H9 (cell line): ENCODE measurements around the gene LARGE1. TPM values are rescaled to one million over a fixed set of nuclear protein-coding genes. Genes with fewer than 3 reads are reported as not detected.

Experiments used
- DNase-seq: peaks from one replicate; pipeline ENCODE4 v3.0.0-alpha.2; 2017
- H2AFZ ChIP-seq: one replicate; pipeline ENCODE4 v1.6.1; 2013; ENCODE audit warnings: mild to moderate bottlenecking, low read length, control low read depth, moderate library complexity
- H2AK5ac ChIP-seq: 2 replicates; pipeline ENCODE4 v1.6.1; 2013; ENCODE audit warnings: low read length, control low read depth, mixed read lengths; ENCODE audit not compliant: insufficient read length
- H2BK120ac ChIP-seq: one replicate; pipeline ENCODE4 v1.6.1; 2013; ENCODE audit warnings: low read depth, mild to moderate bottlenecking, low read length, control low read depth, inconsistent platforms; ENCODE audit not compliant: poor library complexity, severe bottlenecking
- H2BK12ac ChIP-seq: 2 replicates; pipeline ENCODE4 v1.6.1; 2013; ENCODE audit warnings: low read length, control low read depth, mixed read lengths, low read depth; ENCODE audit not compliant: insufficient read length
- H2BK15ac ChIP-seq: 2 replicates; pipeline ENCODE4 v1.6.1; 2013; ENCODE audit warnings: low read depth, low read length, control low read depth
- H2BK20ac ChIP-seq: one replicate; pipeline ENCODE4 v1.6.1; 2013; ENCODE audit warnings: low read depth, mild to moderate bottlenecking, low read length, control low read depth, inconsistent platforms; ENCODE audit not compliant: poor library complexity, severe bottlenecking
- H2BK5ac ChIP-seq: 2 replicates; pipeline ENCODE4 v1.6.1; 2013; ENCODE audit warnings: low read length, control low read depth, mixed read lengths; ENCODE audit not compliant: insufficient read length
- H3K14ac ChIP-seq: 2 replicates; pipeline ENCODE4 v1.6.1; 2013; ENCODE audit warnings: low read length, control low read depth; ENCODE audit not compliant: insufficient read depth
- H3K18ac ChIP-seq: 2 replicates; pipeline ENCODE4 v1.6.1; 2013; ENCODE audit warnings: low read depth, mild to moderate bottlenecking, mixed read lengths, low read length, control low read depth; ENCODE audit not compliant: insufficient read length
- H3K23ac ChIP-seq: 2 replicates; pipeline ENCODE4 v1.6.1; 2013; ENCODE audit warnings: low read length, control low read depth, mixed read lengths, low read depth; ENCODE audit not compliant: insufficient read length
- H3K23me2 ChIP-seq: 2 replicates; pipeline ENCODE4 v1.6.1; 2013; ENCODE audit warnings: low read depth, mild to moderate bottlenecking, mixed read lengths, low read length, control low read depth; ENCODE audit not compliant: insufficient read length, poor library complexity, severe bottlenecking
- H3K27ac ChIP-seq: 2 replicates; pipeline ENCODE4 v1.5.1; 2013; ENCODE audit warnings: low read length, control low read depth, mixed read lengths, low read depth; ENCODE audit not compliant: insufficient read length
- H3K27me3 ChIP-seq: 2 replicates; pipeline ENCODE4 v1.6.1; 2013; ENCODE audit warnings: low read length, control low read depth, inconsistent platforms; ENCODE audit not compliant: insufficient read depth
- H3K4ac ChIP-seq: 2 replicates; pipeline ENCODE4 v1.6.1; 2013; ENCODE audit warnings: low read depth, mild to moderate bottlenecking, control low read depth, inconsistent platforms, low read length, moderate library complexity
- H3K4me1 ChIP-seq: 2 replicates; pipeline ENCODE4 v1.6.1; 2013; ENCODE audit warnings: low read length, control low read depth, inconsistent platforms; ENCODE audit not compliant: insufficient read depth
- H3K4me2 ChIP-seq: 2 replicates; pipeline ENCODE4 v1.6.1; 2013; ENCODE audit warnings: low read length, control low read depth, mixed read lengths; ENCODE audit not compliant: insufficient read length, insufficient read depth
- H3K56ac ChIP-seq: 2 replicates; pipeline ENCODE4 v1.6.1; 2013; ENCODE audit warnings: low read depth, mild to moderate bottlenecking, mixed read lengths, low read length, control low read depth; ENCODE audit not compliant: insufficient read length
- H3K79me1 ChIP-seq: 2 replicates; pipeline ENCODE4 v1.6.1; 2013; ENCODE audit warnings: low read depth, mild to moderate bottlenecking, moderate library complexity, low read length, control low read depth, inconsistent platforms; ENCODE audit not compliant: insufficient read depth, poor library complexity, severe bottlenecking
- H3K79me2 ChIP-seq: 2 replicates; pipeline ENCODE4 v1.6.1; 2013; ENCODE audit warnings: low read length, control low read depth, inconsistent platforms; ENCODE audit not compliant: insufficient read depth
- H3K9ac ChIP-seq: 2 replicates; pipeline ENCODE4 v1.6.1; 2013; ENCODE audit warnings: low read length, control low read depth, mixed read lengths; ENCODE audit not compliant: insufficient read length; ENCODE audit errors: extremely low read depth
- H3K9me3 ChIP-seq: one replicate; pipeline ENCODE4 v1.6.1; 2013; ENCODE audit warnings: low read depth, low read length, inconsistent platforms; ENCODE audit not compliant: control insufficient read depth
- H3T11ph ChIP-seq: one replicate; pipeline ENCODE4 v1.6.1; 2013; ENCODE audit warnings: mild to moderate bottlenecking, low read length, control low read depth, inconsistent platforms
- H4K20me1 ChIP-seq: one replicate; pipeline ENCODE4 v1.6.1; 2013; ENCODE audit not compliant: control insufficient read depth, insufficient read length, insufficient read depth
- H4K5ac ChIP-seq: 2 replicates; pipeline ENCODE4 v1.6.1; 2013; ENCODE audit warnings: low read depth, mild to moderate bottlenecking, mixed read lengths, low read length, control low read depth; ENCODE audit not compliant: insufficient read length
- H4K8ac ChIP-seq: replicated peaks from 2 replicates; pipeline ENCODE4 v1.6.1; 2013; ENCODE audit warnings: low read length, control low read depth, mixed read lengths, low read depth; ENCODE audit not compliant: insufficient read length
- H4K91ac ChIP-seq: 2 replicates; pipeline ENCODE4 v1.6.1; 2013; ENCODE audit warnings: low read depth, mild to moderate bottlenecking, moderate library complexity, mixed read lengths, low read length, control low read depth; ENCODE audit not compliant: insufficient read length
- H3K27ac Mint-ChIP-seq, 3 experiments: 2 replicates in 2 of 3; 3 replicates in 1 of 3; pipeline ENCODE4 v1.8.0; 2020 to 2021; ENCODE audit warnings: mixed read lengths in 3 of 3, mild to moderate bottlenecking in 1 of 3, moderate library complexity in 1 of 3
- H3K27me3 Mint-ChIP-seq: 2 replicates; pipeline ENCODE4 v1.8.0; 2021; ENCODE audit warnings: low read depth, mild to moderate bottlenecking, moderate library complexity, mixed read lengths
- H3K36me3 Mint-ChIP-seq, 3 experiments: 2 replicates in 2 of 3; 3 replicates in 1 of 3; pipeline ENCODE4 v1.8.0; 2020 to 2021; ENCODE audit warnings: low read depth in 3 of 3, mixed read lengths in 3 of 3; ENCODE audit not compliant: insufficient read depth in 1 of 3
- H3K4me1 Mint-ChIP-seq, 2 experiments: 2 replicates each; pipeline ENCODE4 v1.8.0; 2020; ENCODE audit warnings: mixed read lengths in 2 of 2
- H3K4me3 Mint-ChIP-seq, 2 experiments: 2 replicates in 1 of 2; 3 replicates in 1 of 2; pipeline ENCODE4 v1.8.0; 2020 to 2021; ENCODE audit warnings: mild to moderate bottlenecking in 2 of 2, mixed read lengths in 2 of 2, moderate library complexity in 1 of 2
- H3K9me3 Mint-ChIP-seq, 2 experiments: 2 replicates in 1 of 2; 3 replicates in 1 of 2; pipeline ENCODE4 v1.8.0; 2020; ENCODE audit warnings: mild to moderate bottlenecking in 2 of 2, mixed read lengths in 2 of 2, moderate library complexity in 1 of 2
- CTCF ChIP-seq: fragments of 200-600 bp; sonication (generic); conservative IDR thresholded peaks from 3 replicates; pipeline ENCODE4 v1.8.0; 2021; ENCODE audit warnings: antibody characterized with exemption, mild to moderate bottlenecking
- WGBS: extraction: QIAGEN DNeasy Blood & Tissue Kit; methylation state at CpG from one replicate; pipeline ENCODE4 v1.1.7; 2013; ENCODE audit warnings: missing lambda C conversion rate, low lambda C conversion rate, mixed read lengths; ENCODE audit not compliant: insufficient read length; ENCODE audit errors: extremely low coverage; 5-methylcytosine and 5-hydroxymethylcytosine counted together
- total RNA-seq: library from RNA; stranded (reverse); gene quantifications from 2 replicates; pipeline ENCODE4 v1.2.1, GENCODE V29; 2021

LARGE1 gene
- total RNA-seq, 1 experiment from 2014 or later = 43.5 TPM

DNA sequence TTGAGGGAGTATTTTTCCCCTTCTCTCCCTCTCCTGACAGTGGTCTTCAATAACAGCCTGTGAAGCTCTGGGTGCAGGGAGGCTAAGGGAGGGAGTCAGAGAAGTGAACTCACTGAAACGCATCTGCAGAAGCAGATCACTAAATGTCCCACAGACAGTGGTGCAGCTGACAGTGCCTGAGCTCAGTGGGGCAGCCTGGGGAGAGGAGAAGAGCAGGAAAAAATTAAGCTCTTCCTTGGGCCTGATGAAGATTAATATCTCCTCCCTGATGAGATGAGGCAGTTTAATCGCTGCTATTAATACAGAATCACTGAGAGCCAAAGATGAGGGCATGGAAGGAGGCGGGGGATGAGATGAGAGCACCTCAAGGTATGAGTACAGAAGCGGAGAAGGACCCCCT, 180.8 kb downstream of the LARGE1 start:
- no peaks in the 10 kb centered on the region for H3K23me2 ChIP-seq
- no peak overlapping the region for H3K4ac ChIP-seq
- H2BK120ac ChIP-seq = no peak overlapping the region
- no peak overlapping the region for H2BK12ac ChIP-seq
- H3K4me1 ChIP-seq = peaks cover 8% of the 10 kb centered on the region; the same call in 1 of the 2 replicates
- H2AFZ ChIP-seq = no peak overlapping the region
- no peak overlapping the region for H3K18ac ChIP-seq
- Mint-ChIP-seq H3K4me3 (no peak overlapping the region), H3K36me3 (peaks cover 14 to 32% (median 22%) of the 10 kb centered on the region in 3 experiments), H3K27me3 (no peaks in the 10 kb centered on the region; the same call in 1 of the 2 replicates), H3K4me1 (peaks cover 40 to 56% of the 10 kb centered on the region in 2 experiments), H3K27ac (peak overlapping the region in 1 of 3 experiments; percentile 10; a peak in 2 of 7 replicates), H3K9me3 (peaks cover 13 to 15% of the 10 kb centered on the region in 2 experiments; a peak in 4 of 5 replicates)
- no peak overlapping the region for H2BK5ac ChIP-seq
- no peak overlapping the region for H3K27ac ChIP-seq
- no peaks in the 10 kb centered on the region for H3K9me3 ChIP-seq
- H3K79me2 ChIP-seq = peaks cover 6% of the 10 kb centered on the region; the same call in 1 of the 2 replicates
- no peak for DNase-seq
- no peak overlapping the region for H3T11ph ChIP-seq
- no peak overlapping the region for H3K14ac ChIP-seq
- no peak overlapping the region for H2BK15ac ChIP-seq
- no peak overlapping the region for H4K5ac ChIP-seq
- TF ChIP-seq CTCF = no peak
- H3K9ac ChIP-seq = no peak overlapping the region
- no peak overlapping the region for H3K56ac ChIP-seq
- no peak overlapping the region for H4K91ac ChIP-seq
- WGBS = no CpG with 5 or more reads among the region's 4 CpGs
- no peak overlapping the region for H2AK5ac ChIP-seq
- H3K4me2 ChIP-seq = no peak overlapping the region
- H2BK20ac ChIP-seq = no peak overlapping the region
- no peak overlapping the region for H4K8ac ChIP-seq
- H3K27me3 ChIP-seq = no peaks in the 10 kb centered on the region
- H4K20me1 ChIP-seq = no peaks in the 10 kb centered on the region
- H3K79me1 ChIP-seq = peaks cover 1% of the 10 kb centered on the region
- H3K23ac ChIP-seq = no peak overlapping the region
